Stimulated activated CD8-positive, alpha-beta memory T cell treated with anti-CD3 and anti-CD28 coated beads, Interleukin-4, amount 100 ng/mL, for 24 hours (primary cell): ENCODE measurements around the gene SORD.
A peak's percentile ranks its signal among the peaks of the same experiment; 100 is the strongest.
"Not testable (repeated sequence)": the region's sequence is repeated elsewhere in the genome, so short reads cannot be mapped to it uniquely, and the experiment has no call there.

Source experiments
- DNase-seq: peaks from one replicate; pipeline ENCODE4 v3.0.0-alpha.2; 2020; ENCODE audit warnings: low read depth

Gene SORD

GRCh38 chr15:45024649-45025048, 1.7 kb downstream of the SORD start:
- DNase-seq: not testable (repeated sequence)

GRCh38 chr15:45025627-45026026, 2.6 kb downstream of the SORD start:
- DNase-seq: not testable (repeated sequence)

DNA sequence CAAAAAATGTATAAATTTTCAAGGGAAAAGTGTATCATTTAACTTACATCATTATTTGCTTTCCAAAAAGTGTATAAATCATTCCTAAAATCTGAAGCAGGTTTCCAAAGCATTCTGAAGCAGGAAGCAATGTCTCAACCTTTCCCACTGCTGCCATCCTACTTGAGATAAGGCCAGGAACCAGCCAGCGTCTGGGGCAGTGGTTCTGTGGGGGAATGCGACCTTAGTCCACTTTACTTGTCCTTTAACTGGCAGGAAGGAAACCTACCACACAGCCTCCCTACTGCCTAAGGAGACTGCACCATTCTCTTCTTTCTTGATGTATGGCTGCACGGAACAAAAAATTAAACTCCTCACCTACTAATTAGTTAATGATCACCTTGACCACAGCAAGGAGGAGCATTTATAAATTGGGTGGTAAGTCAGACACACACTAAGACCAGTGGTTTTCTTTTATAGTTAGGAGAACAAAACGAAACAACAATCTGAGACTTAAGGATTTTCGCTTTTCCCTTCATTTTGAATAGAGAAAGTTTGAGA, 3.7 kb downstream of the SORD start:
- DNase-seq: no peak

- DNase-seq: no peak
These were observed 4.2 kb downstream of the SORD start for GRCh38 chr15:45027220-45027619.

GRCh38 chr15:45030743-45031142, 7.7 kb downstream of the SORD start:
- DNase-seq: no peak

- DNase-seq: not testable (repeated sequence)
These were observed 8.6 kb downstream of the SORD start for GRCh38 chr15:45031522-45032028.

DNA sequence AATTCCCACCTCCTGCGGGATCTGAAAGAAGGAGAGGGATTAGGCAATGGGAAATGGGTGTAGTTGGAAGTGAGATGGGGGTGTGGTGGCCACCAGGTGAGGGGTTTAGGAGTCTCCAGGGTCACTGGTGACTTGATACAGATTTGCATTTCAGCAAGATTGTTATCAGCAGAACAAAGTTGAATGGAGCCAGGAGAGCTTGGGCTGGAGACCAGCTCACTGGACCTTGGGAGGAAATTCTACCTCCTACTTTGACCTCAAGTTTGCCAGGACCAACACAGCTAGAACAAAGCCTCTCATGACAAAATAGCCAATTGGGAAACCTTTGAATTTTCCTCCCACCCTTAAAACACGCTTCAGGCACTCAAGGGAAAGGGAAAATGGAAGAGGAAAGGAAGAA, 9.5 kb downstream of the SORD start:
- DNase-seq: not testable (repeated sequence)

GRCh38 chr15:45034087-45034486, 11.1 kb downstream of the SORD start:
- not testable (repeated sequence) for DNase-seq

- DNase-seq: not testable (repeated sequence)
These were observed 11.8 kb downstream of the SORD start for GRCh38 chr15:45034600-45035375.

DNA sequence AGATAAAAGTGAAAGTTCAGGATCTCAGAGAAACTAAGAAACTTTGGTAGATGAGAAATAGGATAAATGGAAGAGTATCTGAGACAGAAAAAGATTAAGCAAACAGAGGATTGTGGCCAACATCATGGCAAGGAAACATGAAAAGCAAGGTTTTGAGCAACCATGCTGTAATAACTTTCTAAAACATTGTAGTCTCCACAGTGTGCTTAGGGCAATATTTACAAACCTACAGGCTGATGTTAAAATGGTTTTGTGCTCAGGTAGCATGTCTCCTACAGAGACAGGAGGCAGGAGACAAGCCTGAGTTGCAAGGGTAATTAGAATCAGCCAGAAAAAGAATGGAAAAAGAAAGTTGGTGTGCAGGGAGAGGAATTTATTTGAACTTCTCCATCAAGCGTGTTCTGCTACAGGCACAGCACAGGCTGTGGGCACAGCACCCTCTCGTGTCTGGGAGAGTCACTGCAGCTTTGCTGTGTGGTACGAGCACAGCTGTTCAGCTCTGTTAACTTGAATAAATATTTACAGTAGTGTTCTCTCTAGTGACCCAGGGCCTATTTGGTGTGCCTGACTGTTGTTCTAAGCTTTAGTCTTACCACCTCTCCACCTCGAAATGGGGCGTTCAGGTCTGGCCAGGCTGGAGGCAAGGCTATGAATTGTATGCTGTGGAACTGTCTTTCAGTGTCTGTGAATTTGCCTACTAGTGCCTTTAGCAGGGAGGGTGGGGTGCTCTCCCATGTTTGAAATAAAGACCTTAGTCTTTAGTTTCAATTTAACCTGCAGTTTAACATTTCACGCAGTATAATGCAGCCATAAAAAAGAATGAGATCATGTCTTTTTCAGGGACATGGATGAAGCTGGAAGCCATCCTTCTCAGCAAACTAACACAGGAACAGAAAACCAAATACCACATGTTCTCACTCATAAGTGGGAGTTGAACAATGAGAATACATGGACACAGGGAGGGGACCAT, 14.1 kb downstream of the SORD start:
- DNase-seq: peak; percentile 48

DNA sequence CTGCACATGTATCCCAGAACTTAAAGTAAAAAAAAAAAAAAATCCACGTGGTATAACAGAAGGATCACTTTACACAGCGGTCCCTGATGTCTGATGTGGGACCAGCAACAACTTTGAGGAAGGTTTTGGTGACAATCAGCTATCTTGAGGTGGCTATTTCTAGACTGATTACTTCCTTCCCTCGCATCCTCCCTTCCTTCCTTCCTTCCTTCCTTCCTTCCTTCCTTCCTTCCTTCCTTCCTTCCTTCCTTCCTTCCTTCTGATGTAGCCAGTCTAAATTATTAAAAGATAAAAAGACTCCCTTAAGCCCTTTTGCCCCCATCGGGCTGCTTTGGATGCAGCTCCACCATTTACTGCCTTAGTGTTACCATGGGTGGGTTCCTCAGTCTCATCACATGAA, 14.9 kb downstream of the SORD start:
- DNase-seq: no peak

DNA sequence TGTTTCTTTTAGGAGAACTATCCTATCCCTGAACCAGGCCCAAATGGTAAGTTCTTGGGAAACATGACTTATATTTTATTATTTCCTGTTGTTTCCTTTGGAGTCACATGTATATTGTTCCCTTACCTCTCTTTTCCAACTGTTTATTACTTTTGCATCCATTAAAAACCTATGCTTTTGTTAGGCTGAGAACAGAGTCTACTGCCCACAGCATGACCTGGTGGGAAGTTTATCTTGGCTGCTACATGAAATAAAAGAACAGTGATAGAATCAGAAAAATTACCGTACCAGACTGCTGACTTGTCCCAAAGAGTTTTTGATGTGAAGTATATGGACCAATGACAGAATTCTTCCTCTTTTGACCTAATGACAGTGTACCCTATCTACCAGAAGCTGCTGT, 17.4 kb downstream of the SORD start:
- not testable (repeated sequence) for DNase-seq

- not testable (repeated sequence) for DNase-seq
These were observed 18.5 kb downstream of the SORD start for GRCh38 chr15:45041538-45041937.

- DNase-seq: not testable (repeated sequence)
These were observed 19.9 kb downstream of the SORD start for GRCh38 chr15:45042859-45043258.

DNA sequence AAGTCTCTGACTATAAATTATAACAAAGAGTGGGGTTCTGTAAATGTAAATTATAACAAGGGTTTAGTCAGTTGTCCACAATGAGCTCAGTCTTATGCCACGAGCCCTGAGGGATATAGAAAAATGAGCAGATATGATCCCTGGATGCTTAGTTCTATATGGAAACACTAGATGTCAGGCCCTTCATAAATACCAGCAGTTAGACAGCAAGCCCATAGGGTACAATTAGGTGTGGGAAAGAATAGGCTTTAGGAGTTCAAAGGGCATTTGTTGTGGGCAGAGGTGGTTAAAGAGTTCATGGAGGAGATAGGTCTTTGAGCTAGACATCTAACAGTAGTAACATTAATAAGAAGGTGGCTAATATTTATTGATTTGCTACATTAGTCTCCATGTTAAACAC, 21.3 kb downstream of the SORD start:
- not testable (repeated sequence) for DNase-seq

- not testable (repeated sequence) for DNase-seq
These were observed 25.4 kb downstream of the SORD start for GRCh38 chr15:45048449-45048793.

DNA sequence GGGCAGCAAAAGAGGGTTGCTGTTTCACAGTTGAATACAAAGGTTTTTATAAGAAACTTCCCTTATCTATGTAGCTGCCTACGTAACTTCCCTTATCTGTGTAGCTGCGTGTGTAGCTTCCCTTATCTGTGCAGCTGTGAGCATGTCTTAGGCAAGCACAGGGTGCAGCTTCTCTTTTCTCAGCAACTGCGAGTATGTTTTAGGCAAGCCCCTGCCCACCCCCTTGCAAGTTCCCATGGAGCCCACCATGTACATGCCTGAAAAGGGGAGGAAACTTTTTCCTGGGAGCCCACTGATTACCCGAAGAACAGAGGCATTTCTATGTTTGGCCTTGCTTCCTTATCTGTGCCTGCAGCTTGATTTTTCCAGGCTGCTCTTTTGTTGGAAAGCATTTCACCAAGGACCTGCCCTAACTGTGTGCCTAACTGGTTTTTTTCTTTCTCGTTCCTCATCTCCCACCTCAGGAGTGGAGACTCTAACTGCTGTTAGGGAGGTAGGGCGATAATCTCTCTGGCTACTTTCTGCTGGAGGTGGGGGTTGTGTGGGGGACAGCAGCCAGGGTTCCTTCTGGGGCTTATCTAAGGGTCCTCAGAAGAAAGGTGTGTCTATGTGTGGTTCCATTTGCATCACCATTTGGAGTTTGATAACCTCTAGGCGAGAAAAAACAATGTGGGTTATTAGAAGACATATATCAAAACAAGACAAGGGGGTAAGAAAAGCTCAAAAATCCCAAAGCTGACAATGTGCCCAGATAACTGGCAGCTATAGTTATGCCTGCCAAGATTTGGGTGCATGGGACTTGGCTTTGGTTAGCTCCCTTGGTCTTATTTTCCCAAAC, 26.0 kb downstream of the SORD start:
- DNase-seq: no peak

DNA sequence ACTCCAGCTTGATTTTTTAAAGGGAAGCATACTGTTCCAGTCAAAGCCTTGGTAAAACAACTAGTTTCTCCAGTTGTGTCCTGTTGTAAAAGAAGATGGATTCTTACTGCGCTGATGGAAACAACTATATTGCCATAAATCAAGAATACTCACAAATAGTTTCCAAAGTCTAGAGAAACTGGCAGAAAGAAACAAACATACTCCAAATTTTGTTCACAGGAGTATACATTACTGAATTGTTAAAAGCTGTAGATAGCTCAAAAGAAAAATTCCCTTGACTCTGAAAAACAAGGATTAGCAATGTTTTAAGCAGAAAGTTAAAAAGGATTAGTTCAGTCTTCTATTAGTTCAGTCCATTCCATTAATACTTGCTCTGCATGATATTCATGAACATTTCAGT, 27.6 kb downstream of the SORD start:
- no peak for DNase-seq

GRCh38 chr15:45052676-45053075, 29.7 kb downstream of the SORD start:
- DNase-seq: not testable (repeated sequence)

- not testable (repeated sequence) for DNase-seq
These were observed 36.0 kb downstream of the SORD start for GRCh38 chr15:45058690-45059675.
